HCT116 (cell line): Measurements from ENCODE around the gene BOLL.

ENCODE experiments used
- CEBPB ChIP-seq: IDR thresholded peaks from 2 replicates; pipeline ENCODE4 v1.6.1; 2012; ENCODE audit warnings: low read depth
- EZH2 ChIP-seq: fragments of 200-600 bp; sonication (generic); IDR thresholded peaks from 2 replicates; pipeline ENCODE4 v1.6.1; 2017; ENCODE audit warnings: antibody characterized with exemption, mixed run types
- POLR2A ChIP-seq: IDR thresholded peaks from 2 replicates; pipeline ENCODE4 v1.7.0; 2011; ENCODE audit warnings: borderline replicate concordance; ENCODE audit not compliant: insufficient read depth, insufficient read length; ENCODE audit errors: extremely low read depth
- POLR2AphosphoS5 ChIP-seq: IDR thresholded peaks from 2 replicates; pipeline ENCODE4 v1.6.1; 2011; ENCODE audit warnings: mild to moderate bottlenecking, low read depth, low read length, moderate library complexity
- RAD21 ChIP-seq: IDR thresholded peaks from 2 replicates; pipeline ENCODE4 v1.6.1; 2012; ENCODE audit warnings: low read depth, mild to moderate bottlenecking
- SP1 ChIP-seq: IDR thresholded peaks from 2 replicates; pipeline ENCODE4 v1.6.1; 2012; ENCODE audit warnings: low read depth
- TF ChIP-seq, protein P1 (sequence below): IDR thresholded peaks from 2 replicates; pipeline ENCODE4 v1.6.1; 2012; ENCODE audit warnings: low read depth
- TF ChIP-seq, protein P2 (sequence below), 3 experiments: fragments of 200-600 bp in 1 of 3; sonication (generic) in 1 of 3; IDR thresholded peaks in 2 of 3; conservative IDR thresholded peaks in 1 of 3; 2 replicates each; pipeline ENCODE4 v1.5.1; 2012 to 2017; ENCODE audit warnings: low read depth in 2 of 3, low read length in 2 of 3, antibody characterized with exemption in 1 of 3, borderline replicate concordance in 1 of 3, control low read depth in 1 of 3, mild to moderate bottlenecking in 1 of 3, mixed read lengths in 1 of 3, mixed run types in 1 of 3, moderate library complexity in 1 of 3; ENCODE audit not compliant: insufficient read depth in 1 of 3
- TF ChIP-seq, protein P3 (sequence below): IDR thresholded peaks from 2 replicates; pipeline ENCODE4 v1.6.1; 2012

DNA sequence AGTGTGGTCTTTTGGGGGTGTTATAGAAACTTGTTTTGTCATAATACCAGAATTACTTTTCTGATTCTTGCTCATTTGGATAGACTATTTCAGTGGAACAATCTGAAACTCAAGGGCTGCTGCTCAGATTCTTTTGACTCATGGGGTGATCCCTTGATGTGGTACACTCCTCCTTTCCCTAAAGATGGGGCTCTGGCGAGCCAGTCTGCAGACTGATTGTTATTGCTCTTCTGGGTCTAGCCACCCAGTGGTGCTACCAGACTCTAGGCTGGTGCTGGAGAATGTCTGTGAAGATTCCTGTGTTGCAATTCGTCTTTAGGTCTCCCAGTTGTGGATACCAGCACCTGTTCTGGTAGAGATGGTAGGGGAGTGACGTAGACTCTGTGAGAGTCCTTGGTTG lies 84.2 kb downstream of the BOLL start:
- TF ChIP-seq, protein P1, sequence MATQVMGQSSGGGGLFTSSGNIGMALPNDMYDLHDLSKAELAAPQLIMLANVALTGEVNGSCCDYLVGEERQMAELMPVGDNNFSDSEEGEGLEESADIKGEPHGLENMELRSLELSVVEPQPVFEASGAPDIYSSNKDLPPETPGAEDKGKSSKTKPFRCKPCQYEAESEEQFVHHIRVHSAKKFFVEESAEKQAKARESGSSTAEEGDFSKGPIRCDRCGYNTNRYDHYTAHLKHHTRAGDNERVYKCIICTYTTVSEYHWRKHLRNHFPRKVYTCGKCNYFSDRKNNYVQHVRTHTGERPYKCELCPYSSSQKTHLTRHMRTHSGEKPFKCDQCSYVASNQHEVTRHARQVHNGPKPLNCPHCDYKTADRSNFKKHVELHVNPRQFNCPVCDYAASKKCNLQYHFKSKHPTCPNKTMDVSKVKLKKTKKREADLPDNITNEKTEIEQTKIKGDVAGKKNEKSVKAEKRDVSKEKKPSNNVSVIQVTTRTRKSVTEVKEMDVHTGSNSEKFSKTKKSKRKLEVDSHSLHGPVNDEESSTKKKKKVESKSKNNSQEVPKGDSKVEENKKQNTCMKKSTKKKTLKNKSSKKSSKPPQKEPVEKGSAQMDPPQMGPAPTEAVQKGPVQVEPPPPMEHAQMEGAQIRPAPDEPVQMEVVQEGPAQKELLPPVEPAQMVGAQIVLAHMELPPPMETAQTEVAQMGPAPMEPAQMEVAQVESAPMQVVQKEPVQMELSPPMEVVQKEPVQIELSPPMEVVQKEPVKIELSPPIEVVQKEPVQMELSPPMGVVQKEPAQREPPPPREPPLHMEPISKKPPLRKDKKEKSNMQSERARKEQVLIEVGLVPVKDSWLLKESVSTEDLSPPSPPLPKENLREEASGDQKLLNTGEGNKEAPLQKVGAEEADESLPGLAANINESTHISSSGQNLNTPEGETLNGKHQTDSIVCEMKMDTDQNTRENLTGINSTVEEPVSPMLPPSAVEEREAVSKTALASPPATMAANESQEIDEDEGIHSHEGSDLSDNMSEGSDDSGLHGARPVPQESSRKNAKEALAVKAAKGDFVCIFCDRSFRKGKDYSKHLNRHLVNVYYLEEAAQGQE, result no peak
- TF ChIP-seq, protein P2, sequence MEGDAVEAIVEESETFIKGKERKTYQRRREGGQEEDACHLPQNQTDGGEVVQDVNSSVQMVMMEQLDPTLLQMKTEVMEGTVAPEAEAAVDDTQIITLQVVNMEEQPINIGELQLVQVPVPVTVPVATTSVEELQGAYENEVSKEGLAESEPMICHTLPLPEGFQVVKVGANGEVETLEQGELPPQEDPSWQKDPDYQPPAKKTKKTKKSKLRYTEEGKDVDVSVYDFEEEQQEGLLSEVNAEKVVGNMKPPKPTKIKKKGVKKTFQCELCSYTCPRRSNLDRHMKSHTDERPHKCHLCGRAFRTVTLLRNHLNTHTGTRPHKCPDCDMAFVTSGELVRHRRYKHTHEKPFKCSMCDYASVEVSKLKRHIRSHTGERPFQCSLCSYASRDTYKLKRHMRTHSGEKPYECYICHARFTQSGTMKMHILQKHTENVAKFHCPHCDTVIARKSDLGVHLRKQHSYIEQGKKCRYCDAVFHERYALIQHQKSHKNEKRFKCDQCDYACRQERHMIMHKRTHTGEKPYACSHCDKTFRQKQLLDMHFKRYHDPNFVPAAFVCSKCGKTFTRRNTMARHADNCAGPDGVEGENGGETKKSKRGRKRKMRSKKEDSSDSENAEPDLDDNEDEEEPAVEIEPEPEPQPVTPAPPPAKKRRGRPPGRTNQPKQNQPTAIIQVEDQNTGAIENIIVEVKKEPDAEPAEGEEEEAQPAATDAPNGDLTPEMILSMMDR (IDR thresholded peaks at IDR 0.05 in 2 of 3, conservative IDR thresholded peaks at IDR 0.05 in 1 of 3; ENCODE audit: borderline replicate concordance in 1 of 3, insufficient read depth in 1 of 3, low read depth in 2 of 3, low read length in 2 of 3), result no peak
- TF ChIP-seq SP1 (no peak), POLR2A (no peak), RAD21 (no peak), EZH2 (no peak), CEBPB (no peak), POLR2AphosphoS5 (no peak)
- TF ChIP-seq, protein P3, sequence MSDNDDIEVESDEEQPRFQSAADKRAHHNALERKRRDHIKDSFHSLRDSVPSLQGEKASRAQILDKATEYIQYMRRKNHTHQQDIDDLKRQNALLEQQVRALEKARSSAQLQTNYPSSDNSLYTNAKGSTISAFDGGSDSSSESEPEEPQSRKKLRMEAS, result no peak
